Mononuclear cell (primary cell): ENCODE data around the gene STRIP1. TPM values are rescaled to one million over a fixed set of nuclear protein-coding genes. Genes with fewer than 3 reads are reported as not detected.

ENCODE experiments used
- H3K27me3 ChIP-seq: 2 replicates; pipeline ENCODE4 v1.6.0; 2011; ENCODE audit warnings: low read length, control low read depth; ENCODE audit not compliant: insufficient read depth
- H3K4me1 ChIP-seq: 2 replicates; pipeline ENCODE4 v1.5.1; 2011; ENCODE audit warnings: mild to moderate bottlenecking, low read length, control low read depth; ENCODE audit not compliant: insufficient read depth
- H3K4me3 ChIP-seq: 2 replicates; pipeline ENCODE4 v1.5.1; 2011; ENCODE audit warnings: mild to moderate bottlenecking, low read length, moderate library complexity
- H3K9me3 ChIP-seq: 2 replicates; pipeline ENCODE4 v1.5.1; 2011; ENCODE audit warnings: low read depth, mild to moderate bottlenecking, control low read depth, low read length
- total RNA-seq: library from RNA; depleted of rRNA; stranded (reverse); fragments of >200 nt; gene quantifications from one replicate; pipeline ENCODE4 v1.2.3, GENCODE V29; 2012

The STRIP1 gene
- total RNA-seq, 1 donor: 49.3 TPM

- no peaks in the 10 kb centered on the region for H3K27me3 ChIP-seq
- H3K4me1 ChIP-seq: peaks cover 4% of the 10 kb centered on the region
- no peaks in the 10 kb centered on the region for H3K9me3 ChIP-seq
- no peak overlapping the region for H3K4me3 ChIP-seq
These were observed 21.3 kb downstream of the STRIP1 start for GRCh38 chr1:110055493-110056284.

DNA sequence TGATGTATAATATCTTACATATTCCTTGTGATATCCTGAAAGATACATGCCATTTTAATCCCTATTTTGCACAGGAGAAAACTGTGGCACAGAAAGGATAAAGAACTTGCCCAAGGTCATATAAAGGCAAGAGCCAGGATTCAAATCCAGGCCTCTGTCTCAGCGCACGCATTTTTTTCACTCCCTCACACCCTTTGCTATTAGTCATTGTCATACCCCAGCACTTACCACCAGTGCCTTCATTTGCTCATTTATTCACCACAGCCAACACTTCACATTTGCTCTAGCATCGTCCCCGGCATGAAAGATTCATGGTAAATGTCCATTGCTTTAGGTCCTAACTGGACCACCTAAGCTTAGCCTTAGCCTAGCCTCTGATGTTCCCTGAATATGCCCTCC lies 21.9 kb downstream of the STRIP1 start:
- Histone ChIP-seq H3K27me3 (no peaks in the 10 kb centered on the region), H3K4me3 (no peak overlapping the region), H3K4me1 (peaks cover 4% of the 10 kb centered on the region), H3K9me3 (no peaks in the 10 kb centered on the region)

DNA sequence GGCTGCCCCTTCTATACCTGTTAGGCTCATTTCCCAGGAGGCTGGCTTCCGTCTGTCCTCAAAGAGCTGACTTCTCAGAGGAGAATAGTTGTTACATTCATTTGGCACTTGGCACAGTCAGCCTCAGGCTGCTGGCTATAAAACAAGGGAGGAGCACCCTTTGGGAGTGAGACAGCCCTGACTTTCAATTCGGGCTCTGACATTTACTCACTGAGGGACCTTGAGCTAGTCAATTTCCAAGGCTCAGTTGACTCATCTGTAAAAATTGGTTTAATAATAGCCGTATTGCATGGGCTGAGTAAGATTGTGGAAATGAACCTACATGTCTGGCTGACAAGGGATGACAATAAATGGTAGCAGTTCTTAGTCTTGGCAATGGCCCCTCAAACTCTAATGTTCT lies 22.4 kb downstream of the STRIP1 start:
- H3K4me1 ChIP-seq: peaks cover 4% of the 10 kb centered on the region
- H3K4me3 ChIP-seq: no peak overlapping the region
- H3K9me3 ChIP-seq: no peaks in the 10 kb centered on the region
- H3K27me3 ChIP-seq: no peaks in the 10 kb centered on the region

GRCh38 chr1:110057963-110058518 lies 23.6 kb downstream of the STRIP1 start:
- Histone ChIP-seq H3K4me3 (no peak overlapping the region), H3K4me1 (peaks cover 4% of the 10 kb centered on the region), H3K9me3 (no peaks in the 10 kb centered on the region), H3K27me3 (no peaks in the 10 kb centered on the region)

DNA sequence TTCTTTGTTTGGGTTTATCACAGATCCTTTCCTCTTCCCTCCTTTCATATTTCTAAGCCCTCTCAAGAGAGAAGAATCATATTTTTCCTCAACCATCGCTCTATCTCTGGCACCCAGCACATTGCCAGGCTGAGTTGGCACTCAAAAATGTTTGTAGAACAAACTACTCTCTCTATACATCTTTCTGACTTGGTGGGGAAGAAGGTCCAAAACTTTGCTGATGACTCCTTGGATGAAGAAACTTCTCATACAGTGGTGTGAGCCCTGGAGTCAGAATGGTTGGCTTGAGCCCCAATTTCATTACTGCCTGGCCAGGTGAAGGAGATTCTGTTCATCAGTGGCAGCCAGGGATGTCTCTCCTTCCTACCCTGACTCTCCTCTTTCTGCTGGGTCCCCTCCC lies 24.2 kb downstream of the STRIP1 start:
- Histone ChIP-seq H3K4me1 (peaks cover 4% of the 10 kb centered on the region), H3K4me3 (no peak overlapping the region), H3K27me3 (no peaks in the 10 kb centered on the region), H3K9me3 (no peaks in the 10 kb centered on the region)

DNA sequence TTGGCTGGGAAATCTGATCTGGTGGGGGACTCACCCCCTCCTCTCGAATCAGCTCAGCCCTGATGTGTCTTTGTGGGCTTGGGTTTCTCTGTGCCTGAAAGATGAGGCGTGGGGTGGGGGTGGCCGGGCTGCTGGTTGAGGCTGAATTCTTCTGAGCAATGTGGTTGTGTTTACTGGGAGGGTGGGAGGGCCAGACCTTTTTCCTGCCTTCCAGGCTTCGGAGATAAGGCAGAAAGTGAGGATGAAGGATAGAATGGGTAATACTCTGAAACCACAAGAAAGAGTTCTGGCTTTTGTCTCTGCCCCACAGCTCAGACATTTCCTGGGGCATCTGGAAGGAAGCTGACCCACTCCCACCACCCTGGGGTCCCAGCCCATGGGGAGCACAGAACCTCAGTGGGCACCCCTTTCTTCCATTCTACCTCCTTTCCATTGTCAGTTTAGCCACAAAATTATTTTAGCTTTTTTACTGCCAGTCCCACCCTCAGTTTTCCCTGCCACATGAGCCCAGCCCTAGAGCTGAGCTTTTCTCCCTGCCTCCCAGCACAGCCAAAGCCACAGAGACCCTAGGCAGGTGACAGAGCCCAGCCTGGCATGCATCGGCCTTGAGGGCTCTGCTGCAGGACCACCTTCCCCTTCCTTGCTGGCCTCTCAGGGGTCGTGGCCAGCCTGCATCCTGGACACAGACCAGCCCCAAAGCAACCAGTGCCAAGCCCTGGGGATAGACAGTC lies 24.9 kb downstream of the STRIP1 start:
- no peaks in the 10 kb centered on the region for H3K9me3 ChIP-seq
- no peak overlapping the region for H3K4me3 ChIP-seq
- H3K4me1 ChIP-seq: peaks cover 4% of the 10 kb centered on the region
- H3K27me3 ChIP-seq: no peaks in the 10 kb centered on the region

GRCh38 chr1:110060034-110060661 lies 25.7 kb downstream of the STRIP1 start:
- Histone ChIP-seq H3K4me3 (no peak overlapping the region), H3K9me3 (no peaks in the 10 kb centered on the region), H3K4me1 (peaks cover 4% of the 10 kb centered on the region), H3K27me3 (no peaks in the 10 kb centered on the region)

DNA sequence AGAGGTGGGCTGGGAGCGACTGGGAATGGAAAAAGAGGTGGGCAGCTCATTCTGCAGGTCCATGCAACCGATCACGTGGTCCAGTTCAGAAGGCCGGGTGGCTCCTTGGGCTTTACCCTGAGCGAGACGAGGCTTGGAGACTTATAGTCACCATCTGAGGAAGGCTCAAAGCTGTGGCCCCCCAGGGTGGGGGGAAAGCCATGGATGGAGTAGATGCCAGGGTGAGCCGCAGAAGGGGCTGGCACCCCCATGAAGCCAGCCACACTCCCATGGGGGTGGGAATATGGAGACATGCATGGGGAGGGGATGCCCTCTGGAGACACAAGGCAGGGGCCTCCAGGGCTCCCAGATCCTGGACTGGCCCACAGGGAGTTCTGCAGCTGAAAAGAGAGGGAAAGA lies 26.2 kb downstream of the STRIP1 start:
- Histone ChIP-seq H3K9me3 (no peaks in the 10 kb centered on the region), H3K4me3 (no peak overlapping the region), H3K27me3 (no peaks in the 10 kb centered on the region), H3K4me1 (peaks cover 4% of the 10 kb centered on the region)

DNA sequence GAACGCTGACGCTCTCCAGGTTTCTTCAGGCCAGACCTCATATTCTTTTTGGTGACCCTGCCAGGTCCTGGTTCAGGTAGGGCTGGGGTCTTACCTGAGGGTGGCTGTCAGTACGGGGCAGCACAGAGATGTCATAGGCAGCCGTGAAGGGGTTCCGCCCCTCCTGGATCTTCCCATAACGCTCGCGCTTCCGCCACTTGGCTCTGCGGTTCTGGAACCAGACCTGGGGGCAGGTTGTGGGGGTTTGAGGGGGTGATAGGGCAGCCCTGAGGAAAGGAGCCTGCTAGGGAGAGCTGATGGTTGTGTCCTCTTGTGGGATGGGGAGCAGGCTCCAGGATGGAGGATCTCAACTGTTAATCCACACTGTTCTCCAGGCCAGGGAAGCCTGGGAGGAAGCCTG lies 26.9 kb downstream of the STRIP1 start:
- H3K4me1 ChIP-seq: peaks cover 4% of the 10 kb centered on the region
- no peaks in the 10 kb centered on the region for H3K9me3 ChIP-seq
- H3K27me3 ChIP-seq: peaks cover 6% of the 10 kb centered on the region
- H3K4me3 ChIP-seq: no peak overlapping the region

- Histone ChIP-seq H3K4me1 (peaks cover 7% of the 10 kb centered on the region), H3K27me3 (peaks cover 17% of the 10 kb centered on the region), H3K9me3 (no peaks in the 10 kb centered on the region), H3K4me3 (no peak overlapping the region)
These were observed 28.2 kb downstream of the STRIP1 start for GRCh38 chr1:110062612-110063011.

GRCh38 chr1:110063781-110064180 lies 29.4 kb downstream of the STRIP1 start:
- H3K9me3 ChIP-seq: no peaks in the 10 kb centered on the region
- no peak overlapping the region for H3K4me3 ChIP-seq
- H3K27me3 ChIP-seq: peaks cover 28% of the 10 kb centered on the region
- peaks cover 15% of the 10 kb centered on the region for H3K4me1 ChIP-seq

- Histone ChIP-seq H3K27me3 (peaks cover 38% of the 10 kb centered on the region), H3K9me3 (no peaks in the 10 kb centered on the region), H3K4me1 (peaks cover 25% of the 10 kb centered on the region), H3K4me3 (no peak overlapping the region)
These were observed 30.3 kb downstream of the STRIP1 start for GRCh38 chr1:110064576-110065337.

GRCh38 chr1:110065841-110066240 lies 31.4 kb downstream of the STRIP1 start:
- Histone ChIP-seq H3K27me3 (peaks cover 46% of the 10 kb centered on the region), H3K9me3 (no peaks in the 10 kb centered on the region), H3K4me3 (no peak overlapping the region), H3K4me1 (peaks cover 32% of the 10 kb centered on the region)

DNA sequence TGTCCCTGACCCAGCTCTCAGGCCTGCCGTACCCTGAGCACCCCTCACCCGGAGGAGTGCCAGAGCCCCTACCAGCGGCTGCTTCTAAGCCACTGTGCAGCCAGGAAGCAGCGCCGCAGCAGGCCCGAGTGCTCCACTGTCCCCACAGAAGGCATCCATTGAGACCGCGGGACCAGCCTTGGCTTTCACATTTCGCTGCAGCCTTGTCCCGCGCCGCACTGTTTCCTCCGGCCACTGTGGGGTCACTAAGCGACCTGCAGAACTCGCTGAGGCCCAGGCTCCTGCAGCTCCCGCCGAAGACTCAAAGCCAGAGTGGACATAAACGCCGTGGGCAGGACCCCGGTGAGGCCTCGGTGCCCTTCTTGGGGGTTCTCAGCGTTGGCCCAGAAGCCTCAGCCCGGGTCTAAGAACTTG lies 33.1 kb downstream of the STRIP1 start:
- peaks cover 62% of the 10 kb centered on the region for H3K27me3 ChIP-seq
- H3K4me3 ChIP-seq: no peak overlapping the region
- H3K4me1 ChIP-seq: peaks cover 32% of the 10 kb centered on the region
- H3K9me3 ChIP-seq: no peaks in the 10 kb centered on the region
